ENCODE measurements around the gene NES.
"Not testable (repeated sequence)": the region's sequence is repeated elsewhere in the genome, so short reads cannot be mapped to it uniquely, and the experiment has no call there.

Gene NES

GRCh38 chr1:156643049-156643777 lies 34.0 kb downstream of the NES start:
- no peak for DNase-seq

GRCh38 chr1:156642265-156643048 lies 34.8 kb downstream of the NES start:
- no peak for DNase-seq

DNA sequence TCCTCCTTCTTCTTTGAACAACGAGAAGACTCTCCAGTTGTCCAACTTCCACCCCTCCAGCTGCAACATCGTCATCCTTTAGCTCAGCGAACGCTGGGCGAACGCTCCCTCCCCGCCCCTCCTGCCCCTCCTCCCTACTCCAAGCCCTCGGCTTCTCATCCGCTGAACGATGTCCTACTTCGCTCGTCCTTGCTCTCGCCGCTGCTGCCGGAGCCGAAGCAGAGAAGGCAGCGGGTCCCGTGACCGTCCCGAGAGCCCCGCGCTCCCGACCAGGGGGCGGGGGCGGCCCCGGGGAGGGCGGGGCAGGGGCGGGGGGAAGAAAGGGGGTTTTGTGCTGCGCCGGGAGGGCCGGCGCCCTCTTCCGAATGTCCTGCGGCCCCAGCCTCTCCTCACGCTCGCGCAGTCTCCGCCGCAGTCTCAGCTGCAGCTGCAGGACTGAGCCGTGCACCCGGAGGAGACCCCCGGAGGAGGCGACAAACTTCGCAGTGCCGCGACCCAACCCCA lies 35.4 kb downstream of the NES start, which contains the start of gene BCAN:
TSS of gene BCAN (plus strand) at position 357 of the 504 bp plus-strand sequence. CDS start 3,938 bp downstream, outside the sequence.
- DNase-seq = no peak

GRCh38 chr1:156640842-156641706 lies 36.1 kb downstream of the NES start:
- DNase-seq = no peak

DNA sequence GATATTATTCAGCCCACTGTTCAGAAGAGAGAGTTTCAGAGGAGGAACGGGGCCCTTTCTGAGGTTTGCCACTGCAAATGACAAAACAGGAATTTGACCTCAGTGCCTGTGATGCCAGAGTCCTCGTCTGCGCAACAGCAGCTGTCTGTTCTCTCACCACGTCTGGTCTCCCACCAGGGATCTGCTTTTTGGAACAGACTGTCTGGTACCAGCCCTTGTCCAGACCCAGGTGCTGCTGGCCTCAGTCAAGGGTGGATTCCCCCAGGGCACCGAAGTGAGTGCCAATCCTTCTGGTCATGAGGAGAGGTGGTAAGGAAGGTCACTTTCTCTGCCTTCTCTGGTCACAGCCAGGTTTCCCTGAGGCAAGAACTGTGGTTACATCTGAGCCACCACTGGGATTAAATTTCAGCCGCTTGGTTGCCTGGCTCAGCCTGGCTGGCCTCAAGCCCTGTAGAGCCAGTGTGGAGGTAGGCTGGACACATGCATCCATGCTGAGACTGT lies 37.6 kb downstream of the NES start:
- DNase-seq = no peak

- no peak for DNase-seq
These were observed 38.8 kb downstream of the NES start for GRCh38 chr1:156638189-156638985.

GRCh38 chr1:156632355-156632754 lies 44.9 kb downstream of the NES start:
- DNase-seq = no peak

DNA sequence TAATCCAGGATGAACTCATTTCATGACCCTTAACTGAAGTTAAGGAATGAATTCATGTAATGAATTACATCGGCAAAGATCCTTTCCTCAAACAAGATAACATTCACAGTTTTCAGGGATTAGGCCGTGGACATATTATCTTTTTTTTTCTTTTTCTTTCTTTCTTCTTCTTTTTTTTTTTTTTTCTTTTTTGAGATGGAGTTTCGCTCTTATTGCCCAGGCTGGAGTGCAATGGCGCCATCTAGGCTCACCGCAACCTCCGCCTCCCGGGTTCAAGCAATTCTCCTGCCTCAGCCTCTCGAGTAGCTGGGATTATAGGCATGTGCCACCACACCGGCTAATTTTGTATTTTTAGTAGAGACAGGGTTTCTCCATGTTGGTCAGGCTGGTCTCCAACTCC lies 46.1 kb downstream of the NES start:
- not testable (repeated sequence) for DNase-seq

DNA sequence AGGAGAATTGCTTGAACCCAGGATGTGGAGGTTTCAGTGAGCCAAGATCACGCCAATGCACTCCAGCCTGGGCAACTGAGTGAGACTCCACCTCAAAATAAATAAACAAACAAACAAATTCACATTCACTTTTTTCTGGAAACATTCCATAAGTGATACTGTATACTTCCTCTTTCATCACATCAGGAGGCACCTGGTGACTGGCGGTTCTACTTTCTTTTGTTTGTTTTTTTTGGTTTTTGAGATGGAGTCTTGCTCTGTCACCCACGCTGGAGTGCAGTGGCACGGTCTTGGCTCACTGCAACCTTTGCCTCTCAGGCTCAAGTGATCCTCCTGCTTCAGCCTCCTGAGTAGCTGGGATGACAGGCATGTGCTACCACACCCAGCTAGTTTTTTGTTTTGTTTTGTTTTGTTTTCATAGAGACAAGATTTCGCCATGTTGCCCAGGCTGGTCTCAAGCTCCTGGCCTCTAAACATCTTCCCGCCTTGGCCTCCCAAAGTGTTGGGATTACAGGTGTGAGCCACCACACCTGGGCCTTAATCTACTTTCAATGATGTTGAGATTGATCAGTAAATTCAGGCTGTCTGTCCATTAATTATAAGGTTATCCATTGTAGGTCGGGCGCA lies 47.3 kb downstream of the NES start:
- no peak for DNase-seq

DNA sequence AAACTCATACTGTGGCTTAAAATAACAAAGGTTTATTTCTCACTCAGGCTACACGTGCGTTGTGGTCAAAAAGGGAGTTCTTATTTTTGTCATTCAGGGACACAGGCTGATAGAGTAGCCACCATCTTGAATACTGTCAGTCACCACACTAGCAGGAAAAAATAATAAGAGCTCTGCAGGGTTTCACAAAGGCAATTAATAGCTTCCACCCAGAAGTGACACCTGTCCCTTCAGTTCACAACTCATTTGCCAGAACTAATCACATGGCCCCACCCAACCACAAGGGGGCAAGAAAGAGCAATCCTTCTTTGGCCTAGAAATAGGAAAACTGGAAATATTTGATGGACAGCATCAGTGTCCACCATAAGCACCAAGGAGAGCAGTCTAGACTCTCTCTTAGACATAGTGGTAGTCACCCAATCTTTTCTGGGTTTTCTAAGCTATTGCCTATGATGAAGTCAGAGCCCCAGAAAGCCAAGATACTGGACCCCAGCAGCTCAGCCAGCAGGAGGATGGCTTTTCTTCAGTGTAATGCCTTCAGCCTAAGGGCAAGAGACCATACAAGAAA lies 49.8 kb downstream of the NES start:
- no peak for DNase-seq

DNA sequence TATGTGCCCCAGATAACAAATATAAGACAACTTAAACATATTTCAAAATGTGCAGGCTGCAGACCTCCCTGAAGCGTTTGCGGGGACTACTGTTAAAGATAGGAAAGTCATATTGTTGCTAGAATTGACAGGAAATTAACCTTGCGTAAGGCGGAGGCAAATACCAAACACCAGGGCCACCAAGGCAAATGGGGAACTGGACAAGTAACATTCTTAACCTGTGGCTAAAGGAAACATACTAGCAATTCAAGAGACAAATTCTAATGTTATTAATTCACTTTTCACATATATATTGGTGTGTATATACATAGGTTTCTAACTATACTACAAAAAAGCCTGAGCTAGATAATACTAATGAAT lies 51.1 kb downstream of the NES start:
- DNase-seq = no peak

GRCh38 chr1:156625436-156626078 lies 51.6 kb downstream of the NES start:
- no peak for DNase-seq

DNA sequence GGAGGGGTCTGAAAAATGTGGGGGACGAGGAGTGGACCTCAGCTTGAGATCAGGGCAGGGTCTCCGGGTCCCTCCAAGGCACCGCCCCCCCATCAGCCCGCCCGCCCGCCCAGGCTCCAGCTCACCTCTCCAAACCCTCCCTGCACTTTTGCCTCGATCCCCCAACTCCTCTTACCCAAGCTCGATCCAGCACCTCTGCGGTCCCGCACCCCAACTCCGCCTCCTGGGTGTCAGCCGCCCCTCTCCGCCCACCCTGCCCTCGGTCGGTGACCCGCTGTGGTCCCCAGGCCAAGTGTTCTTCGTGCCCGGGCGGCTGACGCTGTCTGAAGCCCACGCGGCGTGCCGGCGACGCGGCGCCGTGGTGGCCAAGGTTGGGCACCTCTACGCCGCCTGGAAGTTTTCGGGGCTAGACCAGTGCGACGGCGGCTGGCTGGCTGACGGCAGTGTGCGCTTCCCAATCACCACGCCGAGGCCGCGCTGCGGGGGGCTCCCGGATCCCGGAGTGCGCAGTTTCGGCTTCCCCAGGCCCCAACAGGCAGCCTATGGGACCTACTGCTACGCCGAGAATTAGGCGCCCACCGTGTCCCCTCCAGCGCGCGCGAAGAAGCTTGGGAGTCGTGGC lies 52.3 kb downstream of the NES start:
- DNase-seq = no peak

DNA sequence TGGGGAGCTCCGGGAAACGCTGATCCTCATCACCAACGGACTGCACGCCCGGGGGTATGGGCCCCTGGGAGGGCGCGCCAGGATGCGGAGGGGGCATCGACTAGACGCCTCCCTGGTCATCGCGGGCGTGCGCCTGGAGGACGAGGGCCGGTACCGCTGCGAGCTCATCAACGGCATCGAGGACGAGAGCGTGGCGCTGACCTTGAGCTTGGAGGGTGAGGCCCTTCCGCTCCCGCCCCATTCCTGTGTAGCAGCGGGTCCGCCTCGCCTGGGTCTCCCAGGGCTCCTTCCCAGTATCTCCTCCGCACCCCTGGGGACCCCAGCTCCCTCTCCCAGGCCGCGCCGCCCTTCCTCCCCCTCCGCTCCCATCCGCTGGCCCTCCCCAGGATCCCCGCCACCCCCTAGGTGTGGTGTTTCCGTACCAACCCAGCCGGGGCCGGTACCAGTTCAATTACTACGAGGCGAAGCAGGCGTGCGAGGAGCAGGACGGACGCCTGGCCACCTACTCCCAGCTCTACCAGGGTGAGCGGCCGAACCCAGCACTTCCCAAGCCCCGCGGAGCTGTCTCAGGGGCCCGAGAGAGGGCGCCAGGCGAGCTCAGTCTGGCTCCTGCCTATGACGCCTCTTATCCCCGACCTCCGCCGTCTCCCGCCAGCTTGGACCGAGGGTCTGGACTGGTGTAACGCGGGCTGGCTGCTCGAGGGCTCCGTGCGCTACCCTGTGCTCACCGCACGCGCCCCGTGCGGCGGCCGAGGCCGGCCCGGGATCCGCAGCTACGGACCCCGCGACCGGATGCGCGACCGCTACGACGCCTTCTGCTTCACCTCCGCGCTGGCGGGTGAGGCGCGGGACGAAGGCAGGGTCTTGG lies 53.0 kb downstream of the NES start:
- DNase-seq = no peak

GRCh38 chr1:156622581-156623297 lies 54.5 kb downstream of the NES start:
- DNase-seq = no peak

- DNase-seq = no peak
These were observed 57.6 kb downstream of the NES start for GRCh38 chr1:156619582-156619955.

DNA sequence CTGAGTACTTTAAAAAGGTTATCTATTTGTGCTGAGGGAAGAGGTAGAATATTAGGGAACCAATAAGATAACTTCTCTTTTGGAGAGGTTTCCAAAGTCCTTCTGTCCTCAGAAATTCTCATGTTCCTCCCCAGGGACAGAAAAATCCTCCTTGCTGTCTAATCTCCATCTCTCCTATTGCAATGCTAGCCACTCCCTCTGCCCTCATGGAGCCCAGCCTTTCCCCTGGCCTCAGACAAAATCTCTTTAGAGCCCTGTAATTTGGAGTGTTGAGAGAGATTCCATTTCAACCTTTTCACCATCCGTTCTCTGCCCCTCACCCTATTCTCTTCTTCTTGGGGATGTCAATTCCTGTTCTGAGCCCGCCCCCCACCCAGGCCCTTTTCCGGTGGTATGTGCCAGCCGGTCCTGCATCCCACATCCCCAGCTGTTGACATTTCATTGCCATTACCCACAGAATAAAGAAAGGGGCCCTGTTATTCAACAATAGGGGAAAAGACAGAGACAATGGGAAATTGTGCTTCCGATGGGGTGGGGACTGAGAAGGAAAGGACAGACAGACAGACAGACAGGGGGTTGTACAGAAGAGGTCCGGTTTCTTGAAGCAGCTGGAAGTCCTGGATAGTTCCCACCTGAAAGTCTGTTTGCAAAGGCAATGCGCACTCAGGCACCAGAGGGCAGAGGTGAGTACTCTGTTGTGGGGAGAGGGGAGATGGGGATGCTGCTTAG lies 58.2 kb downstream of the NES start, which contains the start of gene HAPLN2:
TSS of gene HAPLN2 (plus strand) at position 563 of the 729 bp plus-strand sequence. CDS start 4,076 bp downstream, outside the sequence.
- DNase-seq = no peak
